Fibroblast of pulmonary artery (primary cell): Measurements from ENCODE around the gene ICAM2.
A peak's percentile ranks its signal among the peaks of the same experiment; 100 is the strongest.

Experiments used
- DNase-seq: peaks from one replicate; pipeline ENCODE4 v3.0.0-alpha.2; 2010; ENCODE audit warnings: low read depth
- H3K4me3 ChIP-seq: replicated peaks from 2 replicates; pipeline ENCODE4 v1.5.1; 2011; ENCODE audit warnings: low read depth, mild to moderate bottlenecking, control low read depth, low read length, moderate library complexity
- CTCF ChIP-seq: IDR thresholded peaks from 2 replicates; pipeline ENCODE4 v1.5.1; 2011; ENCODE audit warnings: mild to moderate bottlenecking, control low read depth, low read length, inconsistent platforms; ENCODE audit errors: missing control alignments

ICAM2 gene

GRCh38 chr17:64037802-64038201, 17.4 kb upstream of the ICAM2 start:
- no peak for TF ChIP-seq CTCF
- DNase-seq = no peak
- no peak overlapping the region for H3K4me3 ChIP-seq

GRCh38 chr17:64037180-64037579, 16.7 kb upstream of the ICAM2 start:
- no peak overlapping the region for H3K4me3 ChIP-seq
- no peak for DNase-seq
- no peak for TF ChIP-seq CTCF

- no peak for TF ChIP-seq CTCF
- DNase-seq = no peak
- no peak overlapping the region for H3K4me3 ChIP-seq
Observed at GRCh38 chr17:64036198-64036922, 15.9 kb upstream of the ICAM2 start.

DNA sequence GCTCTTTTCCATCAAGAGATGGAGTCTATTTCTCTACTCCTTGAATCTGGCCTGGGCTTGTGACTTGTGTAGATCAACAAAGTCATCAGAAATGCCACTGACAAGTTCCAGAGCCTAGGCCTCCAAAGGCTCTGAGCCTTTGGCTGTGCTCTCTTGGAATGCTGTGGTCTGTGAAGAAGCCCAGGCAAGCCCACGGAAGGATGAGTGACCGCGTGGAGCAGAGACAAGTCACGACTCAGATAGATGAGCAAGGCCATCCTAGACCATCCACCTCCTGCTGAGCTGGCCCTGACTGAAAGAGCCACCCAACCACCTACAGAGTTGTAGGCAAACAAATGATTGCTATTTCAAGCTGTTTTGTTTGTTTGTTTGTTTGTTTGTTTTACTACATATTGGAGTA, 11.6 kb upstream of the ICAM2 start:
- no peak overlapping the region for H3K4me3 ChIP-seq
- TF ChIP-seq CTCF = no peak
- no peak for DNase-seq

- TF ChIP-seq CTCF = peak; percentile 75
- H3K4me3 ChIP-seq = no peak overlapping the region
- peak; percentile 80 for DNase-seq
Observed at GRCh38 chr17:64028874-64029464, 8.5 kb upstream of the ICAM2 start.

DNA sequence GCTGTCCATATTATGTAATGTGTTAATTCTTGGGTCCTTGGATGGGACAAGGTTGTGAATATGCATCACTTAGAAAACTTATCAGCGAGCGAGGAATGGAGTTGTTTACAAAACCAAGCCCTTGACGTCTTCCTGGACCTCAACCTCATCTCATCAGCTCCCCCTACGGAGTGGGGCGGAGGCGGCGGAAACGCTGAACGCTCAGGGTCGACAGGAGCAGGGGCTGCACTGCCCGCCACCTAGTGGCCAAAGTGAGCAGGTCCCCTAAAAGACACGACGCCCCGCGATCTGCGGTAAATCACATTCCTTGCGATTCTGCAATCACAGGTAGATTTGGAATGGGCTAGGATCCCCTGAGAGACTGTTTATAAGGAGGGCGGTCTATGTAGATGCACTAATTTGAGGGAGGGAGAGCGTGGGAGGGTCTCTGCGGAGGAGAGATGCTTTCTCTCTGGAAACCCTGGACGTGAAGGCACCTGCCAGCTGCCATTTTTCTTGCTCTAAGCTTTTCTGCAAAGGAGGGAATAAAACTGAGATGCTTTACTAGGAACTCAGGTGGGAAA, 5.4 kb upstream of the ICAM2 start:
- peak; percentile 80 for DNase-seq
- no peak overlapping the region for H3K4me3 ChIP-seq
- TF ChIP-seq CTCF = peak; percentile 95
